ENCODE measurements around the gene BAZ2B. TPM values are rescaled to one million over a fixed set of nuclear protein-coding genes. Genes with fewer than 3 reads are reported as not detected.
A peak's percentile ranks its signal among the peaks of the same experiment; 100 is the strongest.

Gene BAZ2B
- total and polyA plus RNA-seq, 3 experiments from 2014 or later, result 13.3 to 27.0 (median 15.7) TPM

DNA sequence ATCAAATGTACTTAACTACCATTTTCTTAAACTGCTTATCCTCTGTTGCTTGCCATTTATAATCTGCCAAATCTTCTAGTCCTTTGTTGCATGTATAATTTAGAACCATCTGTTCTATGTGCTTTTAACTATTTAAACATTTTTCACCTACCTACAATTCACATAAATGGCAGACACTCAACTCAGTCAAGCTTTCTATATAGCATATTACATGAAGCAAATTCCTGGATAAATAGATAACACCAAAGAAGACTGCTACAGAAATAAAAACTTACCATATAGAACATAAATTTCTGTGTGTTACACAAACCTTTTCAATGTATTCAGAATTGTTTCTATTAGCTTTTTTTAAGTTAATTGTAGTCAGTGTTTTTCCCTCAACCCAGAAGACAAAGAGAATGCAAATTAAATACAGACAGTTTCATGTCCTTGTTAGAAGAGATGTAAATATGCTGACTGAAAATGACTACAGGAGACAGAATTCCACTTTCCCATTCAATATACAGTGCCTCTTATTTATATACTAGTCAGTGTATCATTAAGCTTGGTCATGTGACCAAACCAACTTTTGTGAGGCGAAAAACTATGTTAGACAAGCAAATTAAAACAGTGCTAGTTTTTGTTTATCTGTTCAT lies 2.6 kb downstream of the BAZ2B start:
- CTCF ChIA-PET, result no interaction called here
- DNase-seq, result no peak
- no peaks in the 10 kb centered on the region for H3K4me1 ChIP-seq (ENCODE audit: insufficient read depth, low read length)
- H3K9me3 ChIP-seq (ENCODE audit: low read length), result no peaks in the 10 kb centered on the region
- H3K27ac Mint-ChIP-seq, result no peak overlapping the region
- POLR2A ChIA-PET, result interaction anchor here (0.8 kb wide), 1 partner anchor 11 kb away, joined by 3 read pairs; no protein-coding TSS in a partner anchor
- peaks cover 0 to 2% (median 1%) of the 10 kb centered on the region in 3 donors for H3K36me3 Mint-ChIP-seq
- H3K27ac ChIP-seq (ENCODE audit: low read depth, low read length), result peak overlapping the region; percentile 83
- peaks cover 7 to 34% of the 10 kb centered on the region in 2 donors for H3K27me3 Mint-ChIP-seq
- H3K9me3 Mint-ChIP-seq, result no peaks in the 10 kb centered on the region
- H3K36me3 ChIP-seq (ENCODE audit: insufficient read depth, low read length), result no peaks in the 10 kb centered on the region
- peaks cover 5 to 15% (median 14%) of the 10 kb centered on the region in 3 donors for H3K4me1 Mint-ChIP-seq
- H3K4me3 Mint-ChIP-seq, result peak overlapping the region in 1 of 7 donors; percentile 7
- H3K27me3 ChIP-seq (ENCODE audit: insufficient read depth, low read length, poor library complexity, severe bottlenecking), result peaks cover 4% of the 10 kb centered on the region
- no peak overlapping the region for H3K4me3 ChIP-seq (ENCODE audit: low read length)

DNA sequence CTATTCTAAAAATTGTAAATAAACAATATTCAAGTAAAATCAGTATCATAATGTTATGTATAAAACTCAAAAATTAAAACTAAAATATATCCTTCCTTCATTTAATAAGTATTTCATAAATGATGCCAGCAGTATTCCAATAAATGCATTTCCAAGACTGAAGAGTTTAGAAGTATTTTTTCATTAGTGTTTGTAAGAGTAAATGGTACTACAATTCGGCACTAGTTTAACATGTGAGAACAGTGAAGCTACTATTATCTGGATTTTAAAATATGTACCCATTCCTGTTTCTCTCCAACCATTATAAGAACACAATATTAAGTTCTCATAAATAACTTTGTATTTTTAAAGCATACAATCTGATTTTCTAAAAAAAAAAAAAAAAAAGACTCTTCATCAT lies 3.3 kb downstream of the BAZ2B start:
- Histone ChIP-seq H3K4me1 (ENCODE audit: insufficient read depth, low read length) (no peaks in the 10 kb centered on the region), H3K36me3 (ENCODE audit: insufficient read depth, low read length) (no peaks in the 10 kb centered on the region), H3K4me3 (ENCODE audit: low read length) (no peak overlapping the region), H3K27ac (ENCODE audit: low read depth, low read length) (no peak overlapping the region), H3K27me3 (ENCODE audit: insufficient read depth, low read length, poor library complexity, severe bottlenecking) (peaks cover 4% of the 10 kb centered on the region), H3K9me3 (ENCODE audit: low read length) (no peaks in the 10 kb centered on the region)
- Mint-ChIP-seq H3K4me3 (no peak overlapping the region), H3K4me1 (peaks cover 5 to 15% (median 14%) of the 10 kb centered on the region in 3 donors), H3K27me3 (peaks cover 7 to 34% of the 10 kb centered on the region in 2 donors), H3K9me3 (no peaks in the 10 kb centered on the region), H3K36me3 (peaks cover 0 to 2% (median 1%) of the 10 kb centered on the region in 3 donors), H3K27ac (no peak overlapping the region)
- CTCF ChIA-PET, result no interaction called here
- POLR2A ChIA-PET, result no interaction called here
- no peak for DNase-seq

DNA sequence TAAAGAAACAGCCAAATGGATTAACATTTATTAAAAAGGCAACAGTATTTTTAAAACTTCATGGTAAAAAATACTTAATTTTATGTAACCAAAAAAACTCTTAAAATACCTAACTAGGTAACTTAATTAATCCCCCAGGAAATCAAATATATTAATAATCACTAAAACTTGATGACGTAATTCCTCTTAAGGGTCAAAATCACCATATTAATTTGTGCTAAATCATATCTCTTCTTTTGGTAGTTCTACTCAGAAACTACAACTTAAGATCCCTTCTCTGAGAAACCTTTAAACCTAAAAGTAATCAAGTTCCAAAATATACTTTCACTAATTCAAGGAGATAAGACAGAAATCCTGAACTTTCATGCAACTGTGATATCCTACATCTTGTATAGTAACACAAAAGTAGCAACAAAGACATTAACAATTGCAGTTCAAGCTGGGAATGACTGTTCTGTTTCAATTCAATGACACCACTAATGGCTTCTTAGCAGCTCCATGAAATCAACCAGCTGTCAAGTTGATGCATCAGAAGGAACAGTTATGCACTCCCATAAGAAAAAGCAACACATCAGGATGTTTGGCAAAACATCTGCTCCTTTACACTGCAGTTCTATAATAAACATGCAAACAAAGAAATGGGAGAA lies 4.0 kb downstream of the BAZ2B start:
- no peak overlapping the region for H3K4me3 Mint-ChIP-seq
- H3K4me1 Mint-ChIP-seq, result peaks cover 5 to 15% (median 14%) of the 10 kb centered on the region in 3 donors
- DNase-seq, result no peak
- H3K36me3 Mint-ChIP-seq, result peaks cover 0 to 2% (median 1%) of the 10 kb centered on the region in 3 donors
- no peaks in the 10 kb centered on the region for H3K9me3 ChIP-seq (ENCODE audit: low read length)
- H3K4me1 ChIP-seq (ENCODE audit: insufficient read depth, low read length), result no peaks in the 10 kb centered on the region
- H3K27ac Mint-ChIP-seq, result no peak overlapping the region
- no peaks in the 10 kb centered on the region for H3K36me3 ChIP-seq (ENCODE audit: insufficient read depth, low read length)
- no peaks in the 10 kb centered on the region for H3K9me3 Mint-ChIP-seq
- POLR2A ChIA-PET, result no interaction called here
- CTCF ChIA-PET, result no interaction called here
- peaks cover 9 to 28% of the 10 kb centered on the region in 2 donors for H3K27me3 Mint-ChIP-seq
- no peak overlapping the region for H3K4me3 ChIP-seq (ENCODE audit: low read length)
- H3K27ac ChIP-seq (ENCODE audit: low read depth, low read length), result no peak overlapping the region
- peaks cover 4% of the 10 kb centered on the region for H3K27me3 ChIP-seq (ENCODE audit: insufficient read depth, low read length, poor library complexity, severe bottlenecking)

DNA sequence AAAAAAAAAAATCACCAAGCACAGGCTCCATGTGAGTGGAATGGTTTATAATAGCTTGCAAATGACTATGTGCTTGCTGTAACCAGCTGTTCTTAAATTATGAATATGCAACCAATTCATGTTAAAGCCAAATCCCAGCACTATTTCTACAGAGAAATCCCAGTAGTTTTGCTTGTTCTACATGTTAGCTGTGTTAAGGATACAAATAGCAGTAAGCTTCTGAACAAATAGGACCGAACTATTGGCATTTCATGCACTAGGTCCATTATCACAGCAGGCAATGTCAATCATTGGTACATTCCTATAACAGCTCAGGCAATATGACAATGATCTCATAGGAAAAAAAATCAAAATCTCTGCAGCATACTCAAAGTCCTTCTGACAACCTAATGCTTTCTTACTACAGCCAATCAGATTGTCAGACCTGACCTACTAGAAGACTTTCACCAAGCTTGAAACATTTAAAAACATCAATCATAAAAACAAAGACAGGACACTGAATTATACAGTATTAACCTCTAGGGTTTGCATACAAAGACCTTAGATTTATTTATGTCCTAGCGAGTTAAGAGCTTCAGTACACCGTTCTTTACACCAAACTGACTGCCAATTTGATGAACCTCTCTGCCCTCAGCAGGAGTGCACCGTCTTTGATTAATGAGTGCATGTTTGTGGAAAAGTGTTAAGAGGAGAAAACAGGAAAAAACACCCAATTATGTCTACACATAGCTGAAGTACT lies 6.4 kb downstream of the BAZ2B start:
- DNase-seq, result no peak
- Mint-ChIP-seq H3K27ac (no peak overlapping the region), H3K9me3 (no peaks in the 10 kb centered on the region), H3K4me1 (peaks cover 0 to 7% (median 3%) of the 10 kb centered on the region in 3 donors), H3K27me3 (peaks cover 2 to 14% of the 10 kb centered on the region in 2 donors), H3K36me3 (peaks cover 0 to 1% (median 0%) of the 10 kb centered on the region in 3 donors), H3K4me3 (no peak overlapping the region)
- ChIA-PET POLR2A (no interaction called here), CTCF (no interaction called here)
- no peak overlapping the region for H3K4me3 ChIP-seq (ENCODE audit: low read length)
- H3K27ac ChIP-seq (ENCODE audit: low read depth, low read length), result no peak overlapping the region
- no peaks in the 10 kb centered on the region for H3K9me3 ChIP-seq (ENCODE audit: low read length)
- H3K27me3 ChIP-seq (ENCODE audit: insufficient read depth, low read length, poor library complexity, severe bottlenecking), result peaks cover 3% of the 10 kb centered on the region
- H3K4me1 ChIP-seq (ENCODE audit: insufficient read depth, low read length), result no peaks in the 10 kb centered on the region
- no peaks in the 10 kb centered on the region for H3K36me3 ChIP-seq (ENCODE audit: insufficient read depth, low read length)

DNA sequence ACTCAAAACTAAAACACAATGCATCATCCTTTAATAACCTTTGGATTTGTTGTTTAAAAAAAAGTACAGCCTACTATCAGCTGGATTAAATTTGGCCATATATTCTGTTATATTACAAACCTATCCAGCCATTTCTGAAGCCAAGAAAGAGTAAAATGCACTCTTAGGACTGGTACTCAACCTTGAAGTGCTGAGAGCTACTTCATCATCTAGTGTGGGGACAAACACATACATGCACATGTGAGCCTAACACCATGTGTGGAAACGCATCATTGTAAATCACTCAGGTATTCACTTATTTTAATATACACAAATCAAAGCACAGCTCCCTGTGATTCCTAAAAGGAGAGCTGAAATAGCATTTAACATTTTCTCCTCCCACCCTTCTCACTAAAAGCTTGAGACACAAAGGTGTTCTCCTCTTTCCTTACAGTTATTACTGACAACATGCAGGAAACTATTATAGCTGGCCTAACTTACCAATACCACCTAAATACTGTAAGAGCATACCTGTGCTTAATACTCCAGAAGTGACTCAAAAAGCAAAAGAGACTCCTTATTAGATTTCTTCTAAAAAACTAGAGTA lies 7.5 kb downstream of the BAZ2B start:
- Histone ChIP-seq H3K4me1 (ENCODE audit: insufficient read depth, low read length) (no peaks in the 10 kb centered on the region), H3K36me3 (ENCODE audit: insufficient read depth, low read length) (no peaks in the 10 kb centered on the region), H3K4me3 (ENCODE audit: low read length) (no peak overlapping the region), H3K9me3 (ENCODE audit: low read length) (no peaks in the 10 kb centered on the region), H3K27me3 (ENCODE audit: insufficient read depth, low read length, poor library complexity, severe bottlenecking) (no peaks in the 10 kb centered on the region), H3K27ac (ENCODE audit: low read depth, low read length) (no peak overlapping the region)
- Mint-ChIP-seq H3K4me1 (no peaks in the 10 kb centered on the region), H3K27me3 (peaks cover 2 to 4% of the 10 kb centered on the region in 2 donors), H3K36me3 (peaks cover 0 to 1% (median 0%) of the 10 kb centered on the region in 3 donors), H3K4me3 (no peak overlapping the region), H3K9me3 (no peaks in the 10 kb centered on the region), H3K27ac (no peak overlapping the region)
- no peak for DNase-seq
- ChIA-PET POLR2A (no interaction called here), CTCF (no interaction called here)

DNA sequence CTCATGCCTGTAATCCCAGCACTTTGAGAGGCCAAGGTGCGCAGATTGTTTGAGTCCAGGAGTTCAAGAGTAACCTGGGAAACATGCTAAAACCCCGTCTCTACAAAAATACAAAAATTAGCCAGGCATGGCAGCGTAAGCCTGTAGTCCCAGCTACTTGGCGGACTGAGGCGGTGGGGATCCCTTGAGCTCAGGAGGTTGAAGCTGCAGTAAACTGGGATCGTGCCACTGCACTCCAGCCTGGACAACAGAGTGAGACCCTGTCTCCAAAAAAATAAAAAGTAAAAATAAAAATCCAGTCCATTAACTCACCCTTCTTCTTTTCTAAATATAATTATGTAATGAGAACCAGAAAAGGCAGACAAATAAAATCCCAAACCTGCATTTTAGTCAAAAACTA lies 8.2 kb downstream of the BAZ2B start:
- POLR2A ChIA-PET, result no interaction called here
- no peaks in the 10 kb centered on the region for H3K9me3 Mint-ChIP-seq
- H3K4me3 Mint-ChIP-seq, result no peak overlapping the region
- H3K27ac Mint-ChIP-seq, result no peak overlapping the region
- Histone ChIP-seq H3K9me3 (ENCODE audit: low read length) (no peaks in the 10 kb centered on the region), H3K27ac (ENCODE audit: low read depth, low read length) (no peak overlapping the region), H3K4me3 (ENCODE audit: low read length) (no peak overlapping the region), H3K27me3 (ENCODE audit: insufficient read depth, low read length, poor library complexity, severe bottlenecking) (no peaks in the 10 kb centered on the region), H3K36me3 (ENCODE audit: insufficient read depth, low read length) (no peaks in the 10 kb centered on the region), H3K4me1 (ENCODE audit: insufficient read depth, low read length) (no peaks in the 10 kb centered on the region)
- H3K36me3 Mint-ChIP-seq, result peaks cover 0 to 1% (median 0%) of the 10 kb centered on the region in 3 donors
- peaks cover 0 to 2% of the 10 kb centered on the region in 2 donors for H3K27me3 Mint-ChIP-seq
- no peak for DNase-seq
- CTCF ChIA-PET, result no interaction called here
- H3K4me1 Mint-ChIP-seq, result no peaks in the 10 kb centered on the region

DNA sequence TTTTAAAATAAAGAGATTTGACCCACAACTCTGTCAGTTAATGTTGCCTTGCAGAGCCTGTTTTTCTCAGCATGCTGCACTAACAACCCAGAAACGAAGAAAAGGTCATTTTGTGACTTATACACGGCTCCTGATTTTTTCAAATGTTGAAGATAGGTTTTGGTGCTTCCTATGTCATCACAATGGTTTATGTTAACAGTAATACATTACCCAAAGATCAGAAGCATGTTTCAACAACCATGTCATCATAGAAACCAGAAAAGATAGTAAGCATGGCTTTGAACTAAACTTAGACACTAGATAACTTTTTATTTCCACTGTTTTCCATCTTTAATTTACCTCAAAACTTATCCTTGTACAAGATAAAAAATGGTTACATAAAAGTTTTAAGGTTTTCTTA lies 10.1 kb downstream of the BAZ2B start:
- POLR2A ChIA-PET, result no interaction called here

More for the DNA sequence above, 10.1 kb downstream of the BAZ2B start:
- Mint-ChIP-seq H3K4me1 (no peaks in the 10 kb centered on the region), H3K27ac (peak overlapping the region in 1 of 8 donors; percentile 50), H3K4me3 (no peak overlapping the region), H3K36me3 (peaks cover 0 to 1% (median 0%) of the 10 kb centered on the region in 3 donors), H3K27me3 (peaks cover 0 to 2% of the 10 kb centered on the region in 2 donors), H3K9me3 (no peaks in the 10 kb centered on the region)
- DNase-seq, result no peak
- no peaks in the 10 kb centered on the region for H3K36me3 ChIP-seq (ENCODE audit: insufficient read depth, low read length)
- H3K27me3 ChIP-seq (ENCODE audit: insufficient read depth, low read length, poor library complexity, severe bottlenecking), result no peaks in the 10 kb centered on the region
- no peak overlapping the region for H3K4me3 ChIP-seq (ENCODE audit: low read length)
- CTCF ChIA-PET, result no interaction called here
- H3K4me1 ChIP-seq (ENCODE audit: insufficient read depth, low read length), result no peaks in the 10 kb centered on the region
- H3K27ac ChIP-seq (ENCODE audit: low read depth, low read length), result no peak overlapping the region
- no peaks in the 10 kb centered on the region for H3K9me3 ChIP-seq (ENCODE audit: low read length)

Measured in CD8-positive, alpha-beta memory T cell (primary cell).